WTC11 (cell line): ENCODE measurements around the gene THOC1. TPM values are rescaled to one million over a fixed set of nuclear protein-coding genes. Genes with fewer than 3 reads are reported as not detected.

Experiments used
- ATAC-seq: fragments of 200-7000 bp; cut with Tn5 transposase; 2 replicates; pipeline ENCODE4 v1.10.0; 2021; ENCODE audit warnings: mild to moderate bottlenecking, moderate library complexity
- CTCF ChIA-PET: fragments of 300-600 bp; sonication (Branson Sonifier 250); formaldehyde crosslinking; loops from one replicate; lab custom pipeline; 2021; ENCODE audit warnings: antibody characterized with exemption; lab: Charles Lee
- POLR2A ChIA-PET: fragments of 350-600 bp; sonication (Branson Sonifier 250); formaldehyde crosslinking; loops from one replicate; lab custom pipeline; 2021; ENCODE audit warnings: antibody characterized with exemption; lab: Charles Lee
- DNase-seq: peaks from one replicate; pipeline ENCODE4 v3.0.0; 2021; ENCODE audit warnings: low spot score
- H3K27ac Mint-ChIP-seq: 2 replicates; pipeline ENCODE4 v1.8.0; 2021; ENCODE audit warnings: mixed read lengths
- H3K27me3 Mint-ChIP-seq: 2 replicates; pipeline ENCODE4 v1.8.0; 2021; ENCODE audit warnings: low read depth, mild to moderate bottlenecking, moderate library complexity, mixed read lengths
- H3K36me3 Mint-ChIP-seq: 2 replicates; pipeline ENCODE4 v1.8.0; 2021; ENCODE audit warnings: mixed read lengths
- H3K4me1 Mint-ChIP-seq: 2 replicates; pipeline ENCODE4 v1.8.0; 2022; ENCODE audit warnings: mixed read lengths
- H3K4me3 Mint-ChIP-seq: 2 replicates; pipeline ENCODE4 v1.8.0; 2021; ENCODE audit warnings: mild to moderate bottlenecking, moderate library complexity, mixed read lengths
- H3K9me3 Mint-ChIP-seq: 2 replicates; pipeline ENCODE4 v1.8.0; 2021; ENCODE audit warnings: mixed read lengths
- CBFB ChIP-seq: sonication (generic); formaldehyde crosslinking; IDR thresholded peaks from 2 replicates; pipeline ENCODE4 v1.8.1; 2022; ENCODE audit warnings: mild to moderate bottlenecking, low read depth, missing genetic modification reagents
- EMX1 ChIP-seq: fragments of 250-450 bp; sonication (Bioruptor Pico); IDR thresholded peaks from 2 replicates; pipeline ENCODE4 v1.8.0; 2021; ENCODE audit warnings: mild to moderate bottlenecking
- FOXK1 ChIP-seq: sonication (generic); formaldehyde crosslinking; IDR thresholded peaks from 2 replicates; pipeline ENCODE4 v1.8.0; 2022; ENCODE audit warnings: mild to moderate bottlenecking, moderate library complexity, missing genetic modification reagents
- GRHL2 ChIP-seq: fragments of 250-450 bp; sonication (Bioruptor Pico); IDR thresholded peaks from 2 replicates; pipeline ENCODE4 v1.8.0; 2022; ENCODE audit warnings: mild to moderate bottlenecking, moderate library complexity; ENCODE audit not compliant: insufficient replicate concordance, severe bottlenecking
- GTF2I ChIP-seq: fragments of 250-450 bp; sonication (Bioruptor Pico); conservative IDR thresholded peaks from 2 replicates; pipeline ENCODE4 v1.4.0; 2021; ENCODE audit warnings: mild to moderate bottlenecking
- IRF2 ChIP-seq: sonication (generic); formaldehyde crosslinking; IDR thresholded peaks from 2 replicates; pipeline ENCODE4 v1.8.0; 2022; ENCODE audit warnings: low read depth, missing genetic modification reagents, borderline replicate concordance
- JAZF1 ChIP-seq: fragments of 250-450 bp; sonication (Bioruptor Pico); IDR thresholded peaks from 2 replicates; pipeline ENCODE4 v1.9.0; 2021; ENCODE audit warnings: moderate library complexity, mild to moderate bottlenecking, inconsistent platforms
- KAT7 ChIP-seq: sonication (generic); formaldehyde crosslinking; IDR thresholded peaks from 2 replicates; pipeline ENCODE4 v1.8.1; 2023; ENCODE audit warnings: missing genetic modification reagents, mild to moderate bottlenecking, borderline replicate concordance
- NFE2L1 ChIP-seq: sonication (generic); formaldehyde crosslinking; IDR thresholded peaks from 2 replicates; pipeline ENCODE4 v1.8.1; 2023; ENCODE audit warnings: missing genetic modification reagents
- NFYB ChIP-seq: sonication (generic); formaldehyde crosslinking; conservative IDR thresholded peaks from 2 replicates; pipeline ENCODE4 v1.8.0; 2022; ENCODE audit warnings: low read depth, missing genetic modification reagents
- NR2C2 ChIP-seq: sonication (generic); formaldehyde crosslinking; IDR thresholded peaks from 2 replicates; pipeline ENCODE4 v1.8.0; 2022; ENCODE audit warnings: mild to moderate bottlenecking, missing genetic modification reagents
- PRRX2 ChIP-seq: fragments of 250-450 bp; sonication (Bioruptor Pico); IDR thresholded peaks from 2 replicates; pipeline ENCODE4 v1.8.0; 2021; ENCODE audit warnings: mild to moderate bottlenecking
- SMAD3 ChIP-seq: sonication (generic); formaldehyde crosslinking; IDR thresholded peaks from 2 replicates; pipeline ENCODE4 v1.8.0; 2022; ENCODE audit warnings: missing genetic modification reagents, mild to moderate bottlenecking, borderline replicate concordance
- SP1 ChIP-seq: sonication (generic); formaldehyde crosslinking; conservative IDR thresholded peaks from 2 replicates; pipeline ENCODE4 v1.8.1; 2022; ENCODE audit warnings: missing genetic modification reagents
- ZNF121 ChIP-seq: sonication (generic); formaldehyde crosslinking; IDR thresholded peaks from 2 replicates; pipeline ENCODE4 v1.8.0; 2023; ENCODE audit warnings: missing genetic modification reagents
- ZNF317 ChIP-seq: sonication (generic); formaldehyde crosslinking; IDR thresholded peaks from 2 replicates; pipeline ENCODE4 v1.8.1; 2023; ENCODE audit warnings: low read depth, mild to moderate bottlenecking, moderate library complexity, missing genetic modification reagents, borderline replicate concordance
- ZNF416 ChIP-seq: fragments of 250-450 bp; sonication (Bioruptor Pico); IDR thresholded peaks from 2 replicates; pipeline ENCODE4 v1.9.0; 2021; ENCODE audit warnings: mild to moderate bottlenecking, inconsistent platforms
- ZNF671 ChIP-seq: fragments of 250-450 bp; sonication (Bioruptor Pico); IDR thresholded peaks from 2 replicates; pipeline ENCODE4 v1.8.0; 2021; ENCODE audit warnings: mild to moderate bottlenecking
- total RNA-seq: library from RNA; stranded (reverse); gene quantifications from 3 replicates; pipeline ENCODE4 v1.2.3, GENCODE V29; 2021
- TF ChIP-seq, protein P1 (sequence below): sonication (generic); formaldehyde crosslinking; IDR thresholded peaks from 2 replicates; pipeline ENCODE4 v1.8.1; 2023; ENCODE audit warnings: mild to moderate bottlenecking, missing genetic modification reagents, borderline replicate concordance
- TF ChIP-seq, protein P2 (sequence below): sonication (generic); formaldehyde crosslinking; IDR thresholded peaks from 2 replicates; pipeline ENCODE4 v1.8.1; 2023; ENCODE audit warnings: mild to moderate bottlenecking, missing genetic modification reagents, moderate library complexity
- TF ChIP-seq, protein P3 (sequence below): fragments of 200-600 bp; IDR thresholded peaks from 2 replicates; pipeline ENCODE4 v1.8.0; 2022; ENCODE audit warnings: antibody characterized with exemption
- TF ChIP-seq, protein P4 (sequence below): fragments of 250-450 bp; sonication (Bioruptor Pico); conservative IDR thresholded peaks from 2 replicates; pipeline ENCODE4 v1.9.0; 2021; ENCODE audit warnings: mild to moderate bottlenecking
- TF ChIP-seq, protein P5 (sequence below): fragments of 250-450 bp; sonication (Bioruptor Pico); IDR thresholded peaks from 2 replicates; pipeline ENCODE4 v1.9.0; 2021; ENCODE audit warnings: mild to moderate bottlenecking
- TF ChIP-seq, protein P6 (sequence below): sonication (generic); formaldehyde crosslinking; IDR thresholded peaks from 2 replicates; pipeline ENCODE4 v1.8.1; 2022; ENCODE audit warnings: missing genetic modification reagents, borderline replicate concordance

Gene THOC1
- total RNA-seq, 1 experiment from 2014 or later: 65.8 TPM

DNA sequence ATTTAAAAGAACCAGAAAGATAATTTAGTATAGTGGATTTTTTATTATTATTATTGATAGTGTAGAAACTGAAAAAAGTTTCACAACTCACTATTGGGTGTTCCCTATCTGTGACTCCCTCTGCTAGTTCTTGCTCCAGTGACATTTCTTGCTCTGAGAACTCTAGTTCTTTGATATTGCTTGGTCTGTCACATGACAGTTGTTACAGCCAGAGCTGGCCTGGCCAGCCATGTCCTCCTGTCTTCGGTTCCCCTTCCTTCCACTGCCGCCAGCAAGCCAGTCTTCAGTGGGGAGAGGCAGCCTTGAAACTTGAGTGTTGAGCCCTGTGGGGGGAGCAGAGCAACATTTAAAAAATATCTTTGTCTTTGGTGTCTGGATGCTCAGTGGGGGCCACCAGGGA is 7.6 kb upstream of the THOC1 start (continued):
- TF ChIP-seq, protein P1, sequence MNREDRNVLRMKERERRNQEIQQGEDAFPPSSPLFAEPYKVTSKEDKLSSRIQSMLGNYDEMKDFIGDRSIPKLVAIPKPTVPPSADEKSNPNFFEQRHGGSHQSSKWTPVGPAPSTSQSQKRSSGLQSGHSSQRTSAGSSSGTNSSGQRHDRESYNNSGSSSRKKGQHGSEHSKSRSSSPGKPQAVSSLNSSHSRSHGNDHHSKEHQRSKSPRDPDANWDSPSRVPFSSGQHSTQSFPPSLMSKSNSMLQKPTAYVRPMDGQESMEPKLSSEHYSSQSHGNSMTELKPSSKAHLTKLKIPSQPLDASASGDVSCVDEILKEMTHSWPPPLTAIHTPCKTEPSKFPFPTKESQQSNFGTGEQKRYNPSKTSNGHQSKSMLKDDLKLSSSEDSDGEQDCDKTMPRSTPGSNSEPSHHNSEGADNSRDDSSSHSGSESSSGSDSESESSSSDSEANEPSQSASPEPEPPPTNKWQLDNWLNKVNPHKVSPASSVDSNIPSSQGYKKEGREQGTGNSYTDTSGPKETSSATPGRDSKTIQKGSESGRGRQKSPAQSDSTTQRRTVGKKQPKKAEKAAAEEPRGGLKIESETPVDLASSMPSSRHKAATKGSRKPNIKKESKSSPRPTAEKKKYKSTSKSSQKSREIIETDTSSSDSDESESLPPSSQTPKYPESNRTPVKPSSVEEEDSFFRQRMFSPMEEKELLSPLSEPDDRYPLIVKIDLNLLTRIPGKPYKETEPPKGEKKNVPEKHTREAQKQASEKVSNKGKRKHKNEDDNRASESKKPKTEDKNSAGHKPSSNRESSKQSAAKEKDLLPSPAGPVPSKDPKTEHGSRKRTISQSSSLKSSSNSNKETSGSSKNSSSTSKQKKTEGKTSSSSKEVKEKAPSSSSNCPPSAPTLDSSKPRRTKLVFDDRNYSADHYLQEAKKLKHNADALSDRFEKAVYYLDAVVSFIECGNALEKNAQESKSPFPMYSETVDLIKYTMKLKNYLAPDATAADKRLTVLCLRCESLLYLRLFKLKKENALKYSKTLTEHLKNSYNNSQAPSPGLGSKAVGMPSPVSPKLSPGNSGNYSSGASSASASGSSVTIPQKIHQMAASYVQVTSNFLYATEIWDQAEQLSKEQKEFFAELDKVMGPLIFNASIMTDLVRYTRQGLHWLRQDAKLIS (CRISPR knock-in tag): no peak
- no peak for TF ChIP-seq ZNF671 (CRISPR knock-in tag)
- TF ChIP-seq NR2C2: no peak
- no peak for TF ChIP-seq KAT7 (CRISPR knock-in tag)
- no peak for TF ChIP-seq JAZF1 (CRISPR knock-in tag)
- TF ChIP-seq ZNF317: no peak
- TF ChIP-seq CBFB (CRISPR knock-in tag): no peak
- no peak for TF ChIP-seq EMX1
- no peak for TF ChIP-seq FOXK1
- TF ChIP-seq, protein P2, sequence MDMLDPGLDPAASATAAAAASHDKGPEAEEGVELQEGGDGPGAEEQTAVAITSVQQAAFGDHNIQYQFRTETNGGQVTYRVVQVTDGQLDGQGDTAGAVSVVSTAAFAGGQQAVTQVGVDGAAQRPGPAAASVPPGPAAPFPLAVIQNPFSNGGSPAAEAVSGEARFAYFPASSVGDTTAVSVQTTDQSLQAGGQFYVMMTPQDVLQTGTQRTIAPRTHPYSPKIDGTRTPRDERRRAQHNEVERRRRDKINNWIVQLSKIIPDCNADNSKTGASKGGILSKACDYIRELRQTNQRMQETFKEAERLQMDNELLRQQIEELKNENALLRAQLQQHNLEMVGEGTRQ: no peak
- no peak for TF ChIP-seq ZNF121
- TF ChIP-seq, protein P3, sequence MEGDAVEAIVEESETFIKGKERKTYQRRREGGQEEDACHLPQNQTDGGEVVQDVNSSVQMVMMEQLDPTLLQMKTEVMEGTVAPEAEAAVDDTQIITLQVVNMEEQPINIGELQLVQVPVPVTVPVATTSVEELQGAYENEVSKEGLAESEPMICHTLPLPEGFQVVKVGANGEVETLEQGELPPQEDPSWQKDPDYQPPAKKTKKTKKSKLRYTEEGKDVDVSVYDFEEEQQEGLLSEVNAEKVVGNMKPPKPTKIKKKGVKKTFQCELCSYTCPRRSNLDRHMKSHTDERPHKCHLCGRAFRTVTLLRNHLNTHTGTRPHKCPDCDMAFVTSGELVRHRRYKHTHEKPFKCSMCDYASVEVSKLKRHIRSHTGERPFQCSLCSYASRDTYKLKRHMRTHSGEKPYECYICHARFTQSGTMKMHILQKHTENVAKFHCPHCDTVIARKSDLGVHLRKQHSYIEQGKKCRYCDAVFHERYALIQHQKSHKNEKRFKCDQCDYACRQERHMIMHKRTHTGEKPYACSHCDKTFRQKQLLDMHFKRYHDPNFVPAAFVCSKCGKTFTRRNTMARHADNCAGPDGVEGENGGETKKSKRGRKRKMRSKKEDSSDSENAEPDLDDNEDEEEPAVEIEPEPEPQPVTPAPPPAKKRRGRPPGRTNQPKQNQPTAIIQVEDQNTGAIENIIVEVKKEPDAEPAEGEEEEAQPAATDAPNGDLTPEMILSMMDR: no peak
- no peak for TF ChIP-seq SMAD3

DNA sequence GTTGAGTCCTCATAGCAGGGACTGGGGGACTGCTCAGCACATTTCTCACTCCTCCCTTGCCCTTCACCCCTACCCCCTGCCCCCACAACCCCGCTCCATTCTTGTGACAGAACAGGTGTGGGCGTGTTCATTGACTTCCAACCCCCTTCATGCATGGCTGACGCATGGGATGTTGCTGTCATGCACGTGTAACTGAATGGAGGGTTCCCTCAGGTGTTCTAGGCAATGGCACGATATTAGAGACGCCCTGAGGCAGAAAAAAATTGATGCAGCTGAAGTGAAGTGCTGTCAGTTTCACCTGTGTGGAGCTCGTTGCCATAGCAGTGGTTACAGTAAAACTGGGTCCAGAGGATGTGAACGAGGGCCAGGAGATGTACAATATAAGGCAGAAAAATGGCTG is 6.5 kb upstream of the THOC1 start:
- Mint-ChIP-seq H3K4me3 (no peak overlapping the region), H3K27ac (no peak overlapping the region; the same call in 1 of the 2 replicates), H3K27me3 (no peaks in the 10 kb centered on the region)
- DNase-seq: no peak
- TF ChIP-seq ZNF416 (CRISPR knock-in tag) (no peak), NFE2L1 (CRISPR knock-in tag) (no peak), GTF2I (CRISPR knock-in tag) (no peak), IRF2 (CRISPR knock-in tag) (no peak), SP1 (CRISPR knock-in tag) (no peak), NFYB (no peak), PRRX2 (no peak), GRHL2 (CRISPR knock-in tag) (no peak)
- TF ChIP-seq, protein P4, sequence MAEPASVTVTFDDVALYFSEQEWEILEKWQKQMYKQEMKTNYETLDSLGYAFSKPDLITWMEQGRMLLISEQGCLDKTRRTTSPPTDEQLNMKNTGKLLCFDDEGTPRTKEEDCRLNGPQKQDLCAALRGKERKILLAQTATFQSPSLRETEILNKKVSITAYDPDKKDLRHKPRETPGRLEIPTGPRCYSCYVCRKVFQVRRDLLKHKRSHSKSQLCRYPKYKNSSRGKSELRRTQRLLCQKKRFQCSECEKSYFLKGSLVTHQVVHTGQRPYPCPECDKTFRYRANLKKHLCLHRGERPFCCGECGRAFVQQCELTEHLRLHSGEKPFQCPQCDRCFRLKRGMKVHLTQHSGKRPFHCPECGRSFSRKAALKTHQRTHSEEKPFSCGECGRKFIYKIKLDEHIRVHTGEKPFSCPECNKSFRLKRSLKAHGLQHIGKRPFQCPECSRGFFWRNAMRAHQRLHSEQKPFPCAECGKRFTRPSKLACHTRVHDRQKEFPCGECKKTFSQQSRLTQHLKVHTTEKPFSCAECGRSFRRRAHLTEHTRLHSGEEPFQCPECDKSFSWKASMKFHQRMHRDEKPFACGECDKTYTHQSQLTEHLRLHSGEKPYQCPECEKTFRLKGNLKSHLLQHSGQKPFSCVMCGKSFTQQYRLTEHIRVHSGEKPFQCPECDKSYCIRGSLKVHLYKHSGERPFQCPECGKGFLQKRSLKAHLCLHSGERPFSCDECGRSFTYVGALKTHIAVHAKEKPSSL: no peak
- TF ChIP-seq, protein P5, sequence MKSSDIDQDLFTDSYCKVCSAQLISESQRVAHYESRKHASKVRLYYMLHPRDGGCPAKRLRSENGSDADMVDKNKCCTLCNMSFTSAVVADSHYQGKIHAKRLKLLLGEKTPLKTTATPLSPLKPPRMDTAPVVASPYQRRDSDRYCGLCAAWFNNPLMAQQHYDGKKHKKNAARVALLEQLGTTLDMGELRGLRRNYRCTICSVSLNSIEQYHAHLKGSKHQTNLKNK: no peak
- TF ChIP-seq, protein P6, sequence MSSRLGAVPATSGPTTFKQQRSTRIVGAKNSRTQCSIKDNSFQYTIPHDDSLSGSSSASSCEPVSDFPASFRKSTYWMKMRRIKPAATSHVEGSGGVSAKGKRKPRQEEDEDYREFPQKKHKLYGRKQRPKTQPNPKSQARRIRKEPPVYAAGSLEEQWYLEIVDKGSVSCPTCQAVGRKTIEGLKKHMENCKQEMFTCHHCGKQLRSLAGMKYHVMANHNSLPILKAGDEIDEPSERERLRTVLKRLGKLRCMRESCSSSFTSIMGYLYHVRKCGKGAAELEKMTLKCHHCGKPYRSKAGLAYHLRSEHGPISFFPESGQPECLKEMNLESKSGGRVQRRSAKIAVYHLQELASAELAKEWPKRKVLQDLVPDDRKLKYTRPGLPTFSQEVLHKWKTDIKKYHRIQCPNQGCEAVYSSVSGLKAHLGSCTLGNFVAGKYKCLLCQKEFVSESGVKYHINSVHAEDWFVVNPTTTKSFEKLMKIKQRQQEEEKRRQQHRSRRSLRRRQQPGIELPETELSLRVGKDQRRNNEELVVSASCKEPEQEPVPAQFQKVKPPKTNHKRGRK (CRISPR knock-in tag): no peak
- TF ChIP-seq, all 79 proteins: peak for 0
- Mint-ChIP-seq H3K4me1 (peaks cover 14% of the 10 kb centered on the region), H3K36me3 (no peaks in the 10 kb centered on the region), H3K9me3 (no peaks in the 10 kb centered on the region)
- ChIA-PET CTCF (no interaction called here), POLR2A (no interaction called here)
- no peak for ATAC-seq
